SK-N-SH (cell line): ENCODE measurements around the gene DNPH1. TPM values are rescaled to one million over a fixed set of nuclear protein-coding genes. Genes with fewer than 3 reads are reported as not detected.

ENCODE experiments used
- CTCF ChIA-PET: fragments of 300-600, 350-600 bp; formaldehyde crosslinking; extraction: SDS; loops from one replicate; lab custom pipeline; 2021; lab: Yijun Ruan, JAX
- POLR2A ChIA-PET: fragments of 350-600 bp; sonication (Branson Sonifier 250); formaldehyde crosslinking; extraction: SDS; loops from one replicate; lab custom pipeline; 2020; ENCODE audit warnings: antibody characterized with exemption, inconsistent platforms; lab: Yijun Ruan, JAX
- DNase-seq: peaks from one replicate; pipeline ENCODE4 v3.0.0; 2012
- H2AFZ ChIP-seq: fragments of 200-600 bp; sonication (generic); 2 replicates; pipeline ENCODE4 v1.8.1; 2016; ENCODE audit warnings: antibody characterized with exemption, mild to moderate bottlenecking, low read depth
- H3F3A ChIP-seq: fragments of 200-600 bp; sonication (generic); replicated peaks from 2 replicates; pipeline ENCODE3; 2016; ENCODE audit warnings: antibody characterized with exemption, mild to moderate bottlenecking; ENCODE audit not compliant: insufficient read depth
- H3K27ac ChIP-seq, 2 experiments: fragments of 200-500 bp in 1 of 2; fragments of 200-600 bp in 1 of 2; sonication (Bioruptor generic) in 1 of 2; sonication (generic), shearing (Covaris generic) in 1 of 2; 2 replicates each; pipeline versions ENCODE4 v1.5.1 to v1.6.1; 2014 to 2016; ENCODE audit warnings: low read depth in 2 of 2, inconsistent platforms in 1 of 2, low read length in 1 of 2, mild to moderate bottlenecking in 1 of 2, mixed read lengths in 1 of 2
- H3K27me3 ChIP-seq: fragments of 200-600 bp; sonication (generic), shearing (Covaris generic); 2 replicates; pipeline ENCODE4 v1.6.1; 2016; ENCODE audit warnings: mixed run types; ENCODE audit not compliant: insufficient read depth
- H3K36me3 ChIP-seq, 2 experiments: fragments of 200-500 bp in 1 of 2; fragments of 200-600 bp in 1 of 2; sonication (Bioruptor generic) in 1 of 2; sonication (generic) in 1 of 2; replicated peaks in 1 of 2; 2 replicates each; pipeline versions ENCODE3 to v1.5.1; 2014 to 2016; ENCODE audit warnings: low read length in 1 of 2, mild to moderate bottlenecking in 1 of 2; ENCODE audit not compliant: insufficient read depth in 2 of 2, control insufficient read depth in 1 of 2
- H3K4me1 ChIP-seq, 2 experiments: fragments of 200-500 bp in 1 of 2; fragments of 200-600 bp in 1 of 2; sonication (Bioruptor generic) in 1 of 2; sonication (generic), shearing (Covaris generic) in 1 of 2; 2 replicates each; pipeline versions ENCODE4 v1.5.1 to v1.6.1; 2014 to 2016; ENCODE audit warnings: low read depth in 1 of 2, low read length in 1 of 2, mixed run types in 1 of 2; ENCODE audit not compliant: insufficient read depth in 2 of 2, control insufficient read depth in 1 of 2
- H3K4me2 ChIP-seq: fragments of 200-600 bp; sonication (generic), shearing (Covaris generic); 2 replicates; pipeline ENCODE4 v1.6.1; 2017; ENCODE audit warnings: mixed run types
- H3K4me3 ChIP-seq, 2 experiments: fragments of 200-500 bp in 1 of 2; fragments of 200-600 bp in 1 of 2; sonication (Bioruptor generic) in 1 of 2; sonication (generic), shearing (Covaris generic) in 1 of 2; 2 replicates each; pipeline versions ENCODE4 v1.5.1 to v1.8.1; 2014 to 2016; ENCODE audit warnings: low read depth in 2 of 2, inconsistent platforms in 1 of 2, low read length in 1 of 2, mild to moderate bottlenecking in 1 of 2, mixed read lengths in 1 of 2, moderate library complexity in 1 of 2
- H3K79me2 ChIP-seq: fragments of 200-600 bp; sonication (generic); 2 replicates; pipeline ENCODE4 v1.8.1; 2017; ENCODE audit warnings: mild to moderate bottlenecking; ENCODE audit not compliant: insufficient read depth
- H3K9ac ChIP-seq: fragments of 200-600 bp; sonication (generic); 2 replicates; pipeline ENCODE4 v1.6.1; 2017; ENCODE audit warnings: mixed run types
- H3K9me2 ChIP-seq: fragments of 200-600 bp; sonication (generic); 2 replicates; pipeline ENCODE4 v1.6.1; 2017; ENCODE audit warnings: mixed run types
- H3K9me3 ChIP-seq: fragments of 200-600 bp; sonication (generic); 2 replicates; pipeline ENCODE4 v1.6.1; 2017; ENCODE audit warnings: mixed run types, mild to moderate bottlenecking, moderate library complexity
- H4K20me1 ChIP-seq: fragments of 200-600 bp; sonication (generic); 2 replicates; pipeline ENCODE4 v1.6.1; 2017; ENCODE audit warnings: mild to moderate bottlenecking, mixed run types; ENCODE audit not compliant: insufficient read depth
- CHD2 ChIP-seq: fragments of 150-350 bp; IDR thresholded peaks from 2 replicates; pipeline ENCODE4 v1.6.1; 2018; ENCODE audit warnings: low read length; ENCODE audit not compliant: partially characterized antibody
- CTCF ChIP-seq: fragments of 200-600 bp; sonication (generic); IDR thresholded peaks from 2 replicates; pipeline ENCODE4 v1.6.1; 2017; ENCODE audit warnings: antibody characterized with exemption, mild to moderate bottlenecking, moderate library complexity
- ELF1 ChIP-seq: IDR thresholded peaks from 2 replicates; pipeline ENCODE4 v1.4.0; 2012
- EZH2phosphoT487 ChIP-seq: fragments of 200-600 bp; sonication (generic); IDR thresholded peaks from 2 replicates; pipeline ENCODE4 v1.6.1; 2017; ENCODE audit warnings: low read depth, mixed run types, mild to moderate bottlenecking, antibody characterized with exemption, moderate library complexity, borderline replicate concordance
- FOSL2 ChIP-seq: IDR thresholded peaks from 2 replicates; pipeline ENCODE4 v1.4.0; 2012; ENCODE audit warnings: low read depth, mild to moderate bottlenecking, moderate library complexity, borderline replicate concordance
- GABPA ChIP-seq: IDR thresholded peaks from 2 replicates; pipeline ENCODE4 v1.4.0; 2012; ENCODE audit warnings: low read depth, mild to moderate bottlenecking
- GATA2 ChIP-seq: sonication (generic); formaldehyde crosslinking; IDR thresholded peaks from 2 replicates; pipeline ENCODE4 v1.5.0; 2020; ENCODE audit warnings: mild to moderate bottlenecking, missing genetic modification reagents
- MXI1 ChIP-seq: IDR thresholded peaks from 2 replicates; pipeline ENCODE4 v1.6.1; 2012; ENCODE audit warnings: mild to moderate bottlenecking, low read depth, low read length, improper control_type of control experiment
- NRF1 ChIP-seq: IDR thresholded peaks from 2 replicates; pipeline ENCODE4 v1.6.1; 2012; ENCODE audit warnings: low read depth, mild to moderate bottlenecking, low read length
- POLR2AphosphoS5 ChIP-seq: IDR thresholded peaks from 2 replicates; pipeline ENCODE4 v1.6.1; 2012; ENCODE audit warnings: low read depth, low read length
- RCOR1 ChIP-seq: fragments of 150-350 bp; IDR thresholded peaks from 2 replicates; pipeline ENCODE4 v1.6.1; 2017; ENCODE audit warnings: antibody characterized with exemption, low read length
- RXRA ChIP-seq: IDR thresholded peaks from 2 replicates; pipeline ENCODE4 v1.4.0; 2012; ENCODE audit warnings: low read depth, mild to moderate bottlenecking, borderline replicate concordance
- SIN3A ChIP-seq: IDR thresholded peaks from 2 replicates; pipeline ENCODE4 v1.6.1; 2012; ENCODE audit warnings: low read depth, mild to moderate bottlenecking, low read length, moderate library complexity, borderline replicate concordance
- SMC3 ChIP-seq: IDR thresholded peaks from 2 replicates; pipeline ENCODE4 v1.6.1; 2012; ENCODE audit warnings: low read depth, low read length, improper control_type of control experiment
- TCF12 ChIP-seq: IDR thresholded peaks from 2 replicates; pipeline ENCODE4 v1.4.0; 2012
- USF2 ChIP-seq: fragments of 150-350 bp; IDR thresholded peaks from 2 replicates; pipeline ENCODE4 v1.6.1; 2017; ENCODE audit warnings: antibody characterized with exemption, low read length, low read depth, borderline replicate concordance
- YY1 ChIP-seq: IDR thresholded peaks from 2 replicates; pipeline ENCODE4 v1.4.0; 2012; ENCODE audit warnings: low read depth, mild to moderate bottlenecking
- WGBS: methylation state at CpG from one replicate; pipeline ENCODE4 v1.1.6; 2017; ENCODE audit warnings: low lambda C conversion rate; 5-methylcytosine and 5-hydroxymethylcytosine counted together
- polyA plus RNA-seq, 3 experiments: library from polyadenylated mRNA; depleted of rRNA; stranded (reverse); fragments of >200 nt; gene quantifications; 2 replicates each; pipeline ENCODE4 v1.2.3, GENCODE V29; 2012
- TF ChIP-seq, protein P1 (sequence below): IDR thresholded peaks from 2 replicates; pipeline ENCODE4 v1.4.0; 2012; ENCODE audit warnings: low read depth
- TF ChIP-seq, protein P2 (sequence below): IDR thresholded peaks from 2 replicates; pipeline ENCODE4 v1.4.0; 2012; ENCODE audit warnings: low read depth, borderline replicate concordance
- TF ChIP-seq, protein P3 (sequence below): fragments of 150-350 bp; IDR thresholded peaks from 2 replicates; pipeline ENCODE4 v1.6.1; 2016; ENCODE audit warnings: mild to moderate bottlenecking, low read depth, low read length

The DNPH1 gene
- polyA plus RNA-seq, 1 of the 3 experiments (the other 2 are of a cell fraction), result 287 TPM

DNA sequence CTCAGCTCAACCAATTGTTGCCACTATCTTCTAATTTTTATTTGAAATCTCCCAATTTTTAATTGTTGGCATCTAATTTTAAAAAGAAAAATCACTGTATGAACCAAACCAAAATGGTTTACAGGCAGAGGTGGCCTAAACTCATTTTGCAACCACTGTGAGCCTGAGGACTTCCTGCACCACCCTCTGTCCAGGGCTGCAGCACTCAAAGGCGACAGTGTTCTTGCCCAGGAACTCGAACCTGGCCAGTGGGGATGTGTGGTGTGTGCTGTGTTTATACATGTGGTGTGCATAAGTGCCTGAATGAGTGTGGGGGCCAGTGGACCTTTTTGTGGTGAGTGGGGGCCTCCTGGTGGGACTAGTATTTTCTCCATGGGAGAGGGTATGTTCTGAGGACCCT, 44.4 kb upstream of the DNPH1 start:
- H3K27me3 ChIP-seq, result no peaks in the 10 kb centered on the region

More for the DNA sequence above, 44.4 kb upstream of the DNPH1 start:
- DNase-seq, result no peak
- no peaks in the 10 kb centered on the region for H3K9me2 ChIP-seq
- ChIA-PET CTCF (interaction anchor here (3.3 kb wide), 1 partner anchor 44 kb away, joined by 10 read pairs; the partner anchor contains the start of gene DNPH1), POLR2A (no interaction called here)
- no peak overlapping the region for H2AFZ ChIP-seq
- no peak for TF ChIP-seq USF2
- TF ChIP-seq, protein P1, sequence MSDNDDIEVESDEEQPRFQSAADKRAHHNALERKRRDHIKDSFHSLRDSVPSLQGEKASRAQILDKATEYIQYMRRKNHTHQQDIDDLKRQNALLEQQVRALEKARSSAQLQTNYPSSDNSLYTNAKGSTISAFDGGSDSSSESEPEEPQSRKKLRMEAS, result no peak
- no peak for TF ChIP-seq FOSL2
- no peak for TF ChIP-seq TCF12
- TF ChIP-seq, protein P2, sequence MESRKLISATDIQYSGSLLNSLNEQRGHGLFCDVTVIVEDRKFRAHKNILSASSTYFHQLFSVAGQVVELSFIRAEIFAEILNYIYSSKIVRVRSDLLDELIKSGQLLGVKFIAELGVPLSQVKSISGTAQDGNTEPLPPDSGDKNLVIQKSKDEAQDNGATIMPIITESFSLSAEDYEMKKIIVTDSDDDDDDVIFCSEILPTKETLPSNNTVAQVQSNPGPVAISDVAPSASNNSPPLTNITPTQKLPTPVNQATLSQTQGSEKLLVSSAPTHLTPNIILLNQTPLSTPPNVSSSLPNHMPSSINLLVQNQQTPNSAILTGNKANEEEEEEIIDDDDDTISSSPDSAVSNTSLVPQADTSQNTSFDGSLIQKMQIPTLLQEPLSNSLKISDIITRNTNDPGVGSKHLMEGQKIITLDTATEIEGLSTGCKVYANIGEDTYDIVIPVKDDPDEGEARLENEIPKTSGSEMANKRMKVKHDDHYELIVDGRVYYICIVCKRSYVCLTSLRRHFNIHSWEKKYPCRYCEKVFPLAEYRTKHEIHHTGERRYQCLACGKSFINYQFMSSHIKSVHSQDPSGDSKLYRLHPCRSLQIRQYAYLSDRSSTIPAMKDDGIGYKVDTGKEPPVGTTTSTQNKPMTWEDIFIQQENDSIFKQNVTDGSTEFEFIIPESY, result no peak
- TF ChIP-seq GATA2 (CRISPR knock-in tag), result no peak
- no peak for TF ChIP-seq MXI1
- no peak for TF ChIP-seq ELF1
- TF ChIP-seq CTCF, result no peak
- TF ChIP-seq RXRA, result no peak
- TF ChIP-seq NRF1, result no peak
- no peak for TF ChIP-seq POLR2AphosphoS5
- TF ChIP-seq, protein P3, sequence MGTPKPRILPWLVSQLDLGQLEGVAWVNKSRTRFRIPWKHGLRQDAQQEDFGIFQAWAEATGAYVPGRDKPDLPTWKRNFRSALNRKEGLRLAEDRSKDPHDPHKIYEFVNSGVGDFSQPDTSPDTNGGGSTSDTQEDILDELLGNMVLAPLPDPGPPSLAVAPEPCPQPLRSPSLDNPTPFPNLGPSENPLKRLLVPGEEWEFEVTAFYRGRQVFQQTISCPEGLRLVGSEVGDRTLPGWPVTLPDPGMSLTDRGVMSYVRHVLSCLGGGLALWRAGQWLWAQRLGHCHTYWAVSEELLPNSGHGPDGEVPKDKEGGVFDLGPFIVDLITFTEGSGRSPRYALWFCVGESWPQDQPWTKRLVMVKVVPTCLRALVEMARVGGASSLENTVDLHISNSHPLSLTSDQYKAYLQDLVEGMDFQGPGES, result no peak
- no peak for TF ChIP-seq GABPA
- TF ChIP-seq SIN3A, result no peak
- TF ChIP-seq RCOR1, result no peak
- no peak for TF ChIP-seq EZH2phosphoT487
- TF ChIP-seq CHD2, result no peak
- no peak for TF ChIP-seq SMC3
- no peak for TF ChIP-seq YY1
- 79% methylated on average over 2 of the region's 2 CpGs for WGBS
- H3K4me2 ChIP-seq, result no peak overlapping the region
- no peaks in the 10 kb centered on the region for H3K9me3 ChIP-seq
- peaks cover 0 to 14% of the 10 kb centered on the region in 2 experiments; a peak in 1 of 4 replicates for H3K4me1 ChIP-seq
- H4K20me1 ChIP-seq, result no peaks in the 10 kb centered on the region
- no peaks in the 10 kb centered on the region for H3K36me3 ChIP-seq
- H3F3A ChIP-seq, result no peaks in the 10 kb centered on the region
- no peak overlapping the region for H3K27ac ChIP-seq
- H3K79me2 ChIP-seq, result no peaks in the 10 kb centered on the region
- H3K9ac ChIP-seq, result no peak overlapping the region
- no peak overlapping the region for H3K4me3 ChIP-seq
